ENCODE data around the gene CD44.

DNA sequence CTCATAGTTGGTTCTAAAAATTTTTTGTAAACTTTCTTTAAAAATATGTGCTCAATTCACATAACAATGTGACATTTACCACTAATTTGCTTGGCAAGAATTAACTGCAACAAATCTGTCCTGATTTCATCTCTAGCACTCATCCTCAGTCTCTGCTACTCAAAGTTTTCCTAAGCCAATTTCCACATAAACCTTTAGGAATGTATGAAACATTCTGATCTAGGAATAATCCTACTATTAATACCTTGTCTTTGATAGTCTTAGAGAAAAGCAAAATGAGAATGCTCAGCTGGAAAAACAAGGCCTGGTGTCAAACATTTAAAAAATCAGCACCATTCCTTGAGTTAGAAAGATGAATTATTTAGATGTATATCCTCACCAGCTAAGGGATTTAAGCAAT lies 114.3 kb downstream of the CD44 start:
- TF ChIP-seq, protein P1, sequence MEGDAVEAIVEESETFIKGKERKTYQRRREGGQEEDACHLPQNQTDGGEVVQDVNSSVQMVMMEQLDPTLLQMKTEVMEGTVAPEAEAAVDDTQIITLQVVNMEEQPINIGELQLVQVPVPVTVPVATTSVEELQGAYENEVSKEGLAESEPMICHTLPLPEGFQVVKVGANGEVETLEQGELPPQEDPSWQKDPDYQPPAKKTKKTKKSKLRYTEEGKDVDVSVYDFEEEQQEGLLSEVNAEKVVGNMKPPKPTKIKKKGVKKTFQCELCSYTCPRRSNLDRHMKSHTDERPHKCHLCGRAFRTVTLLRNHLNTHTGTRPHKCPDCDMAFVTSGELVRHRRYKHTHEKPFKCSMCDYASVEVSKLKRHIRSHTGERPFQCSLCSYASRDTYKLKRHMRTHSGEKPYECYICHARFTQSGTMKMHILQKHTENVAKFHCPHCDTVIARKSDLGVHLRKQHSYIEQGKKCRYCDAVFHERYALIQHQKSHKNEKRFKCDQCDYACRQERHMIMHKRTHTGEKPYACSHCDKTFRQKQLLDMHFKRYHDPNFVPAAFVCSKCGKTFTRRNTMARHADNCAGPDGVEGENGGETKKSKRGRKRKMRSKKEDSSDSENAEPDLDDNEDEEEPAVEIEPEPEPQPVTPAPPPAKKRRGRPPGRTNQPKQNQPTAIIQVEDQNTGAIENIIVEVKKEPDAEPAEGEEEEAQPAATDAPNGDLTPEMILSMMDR (conservative IDR thresholded peaks at IDR 0.05 in 1 of 2, IDR thresholded peaks at IDR 0.05 in 1 of 2; ENCODE audit: low read depth in 1 of 2, low read length in 2 of 2) = no peak
- no peak for TF ChIP-seq EZH2 (IDR thresholded peaks at IDR 0.05; ENCODE audit: low read length, missing control alignments)
